Renal cortex interstitium (tissue), 11 donors: ENCODE results near the gene BPIFB3. TPM values are rescaled to one million over a fixed set of nuclear protein-coding genes. Genes with fewer than 3 reads are reported as not detected.

Source experiments
- DNase-seq, 11 donors: peaks; one replicate each; pipeline ENCODE4 v3.0.0-alpha.2; 2013; ENCODE audit warnings: low read depth in 9 of 11, low spot score in 4 of 11; ENCODE audit errors: extremely low read depth in 1 of 11
- polyA plus RNA-seq, 3 donors: library from polyadenylated mRNA; unstranded; fragments of 120-200 nt; gene quantifications; one replicate each; pipeline ENCODE4 v1.2.1, GENCODE V29; 2013; ENCODE audit not compliant: insufficient read length in 3 of 3

Gene BPIFB3
- polyA plus RNA-seq, 3 donors, result not detected

GRCh38 chr20:33075281-33075680, 21.6 kb downstream of the BPIFB3 start:
- no peak for DNase-seq

- no peak for DNase-seq
These were observed 23.1 kb downstream of the BPIFB3 start for GRCh38 chr20:33076662-33077372.

GRCh38 chr20:33079259-33079658, 25.6 kb downstream of the BPIFB3 start, which contains the start of gene BPIFB4:
Gene BPIFB4, plus strand, starts transcription at chr20:33079643. Its CDS starts 1,884 bp downstream, at chr20:33081527.
- DNase-seq, result no peak

- no peak for DNase-seq
These were observed 27.9 kb downstream of the BPIFB3 start for GRCh38 chr20:33081411-33082154.

GRCh38 chr20:33082546-33082945, 28.8 kb downstream of the BPIFB3 start:
- no peak for DNase-seq

- no peak for DNase-seq
These were observed 30.0 kb downstream of the BPIFB3 start for GRCh38 chr20:33083544-33084340.

GRCh38 chr20:33084722-33085121, 31.0 kb downstream of the BPIFB3 start:
- no peak for DNase-seq

GRCh38 chr20:33086052-33086722, 32.5 kb downstream of the BPIFB3 start:
- no peak for DNase-seq

GRCh38 chr20:33091147-33091546, 37.4 kb downstream of the BPIFB3 start:
- DNase-seq, result no peak

- no peak for DNase-seq
These were observed 38.0 kb downstream of the BPIFB3 start for GRCh38 chr20:33091693-33092092.

GRCh38 chr20:33092361-33092760, 38.7 kb downstream of the BPIFB3 start:
- no peak for DNase-seq

GRCh38 chr20:33093074-33093473, 39.4 kb downstream of the BPIFB3 start:
- DNase-seq, result no peak

- DNase-seq, result no peak
These were observed 39.9 kb downstream of the BPIFB3 start for GRCh38 chr20:33093582-33093981.

- no peak for DNase-seq
These were observed 41.5 kb downstream of the BPIFB3 start for GRCh38 chr20:33095249-33095648.

- peak in 10 of 11 donors; percentile 15 to 49 (median 36) for DNase-seq
These were observed 42.3 kb downstream of the BPIFB3 start for GRCh38 chr20:33095902-33096584.

- no peak for DNase-seq
These were observed 43.3 kb downstream of the BPIFB3 start for GRCh38 chr20:33097001-33097400.

GRCh38 chr20:33099843-33100538, 46.3 kb downstream of the BPIFB3 start:
- no peak for DNase-seq

GRCh38 chr20:33103556-33103955, 49.9 kb downstream of the BPIFB3 start:
- DNase-seq, result no peak
